Aorta (tissue), 5 donors: Measurements from ENCODE around the gene CNTN6. TPM values are rescaled to one million over a fixed set of nuclear protein-coding genes. Genes with fewer than 3 reads are reported as not detected.

Experiments
- ATAC-seq: fragments of 200-7000 bp; cut with Tn5 transposase; one replicate; pipeline ENCODE4 v1.9.1; 2022; ENCODE audit warnings: moderate library complexity; ENCODE audit not compliant: low FRiP score
- DNase-seq, 2 donors: peaks; one replicate each; pipeline ENCODE4 v3.0.0-alpha.2; 2020
- H3K27ac ChIP-seq, 2 donors: one replicate each; pipeline ENCODE4 v1.5.1; 2013; ENCODE audit warnings: low read length in 2 of 2, mild to moderate bottlenecking in 2 of 2, moderate library complexity in 2 of 2, control low read depth in 1 of 2, inconsistent platforms in 1 of 2, low read depth in 1 of 2
- H3K27me3 ChIP-seq, 2 donors: one replicate each; pipeline ENCODE4 v1.6.1; 2013; ENCODE audit warnings: control low read depth in 1 of 2, low read length in 1 of 2, mild to moderate bottlenecking in 1 of 2, moderate library complexity in 1 of 2; ENCODE audit not compliant: insufficient read depth in 2 of 2, control insufficient read depth in 1 of 2
- H3K36me3 ChIP-seq, 2 donors: one replicate each; pipeline ENCODE4 v1.6.1; 2013; ENCODE audit warnings: control low read depth in 1 of 2, low read length in 1 of 2, mild to moderate bottlenecking in 1 of 2; ENCODE audit not compliant: insufficient read depth in 2 of 2, control insufficient read depth in 1 of 2
- H3K4me1 ChIP-seq, 2 donors: one replicate each; pipeline ENCODE4 v1.6.1; 2013; ENCODE audit warnings: low read length in 2 of 2, control low read depth in 1 of 2, mild to moderate bottlenecking in 1 of 2, moderate library complexity in 1 of 2; ENCODE audit not compliant: insufficient read depth in 2 of 2, control insufficient read depth in 1 of 2
- H3K4me3 ChIP-seq, 2 donors: one replicate each; pipeline ENCODE4 v1.5.1; 2013; ENCODE audit warnings: low read length in 2 of 2, control low read depth in 1 of 2, mild to moderate bottlenecking in 1 of 2
- H3K9me3 ChIP-seq: one replicate; pipeline ENCODE4 v1.6.1; 2013; ENCODE audit warnings: mild to moderate bottlenecking, low read length; ENCODE audit not compliant: control insufficient read depth
- WGBS, 2 donors: extraction: QIAGEN DNeasy Blood & Tissue Kit; methylation state at CpG; one replicate each; pipeline ENCODE4 v1.1.7; 2013; 5-methylcytosine and 5-hydroxymethylcytosine counted together
- intact Hi-C, 2 donors: fragments of 100-400 bp; cut with DNase I; formaldehyde crosslinking; loops; one replicate each; pipeline versions ENCODE4 v1.14.2 to v1.15.0; 2022
- polyA plus RNA-seq, 2 donors: library from polyadenylated mRNA; stranded (reverse); fragments of 200-250 nt; gene quantifications; one replicate each; pipeline ENCODE4 v1.2.3, GENCODE V29; 2013
- total RNA-seq, 2 donors: library from RNA; stranded (reverse); fragmentation: NEBNext Ultra II Directional; extraction: Animal tissue kit (Norgen Biotek cat#: 25700); gene quantifications; one replicate each; pipeline ENCODE4 v1.2.1, GENCODE V29; 2021
- donor health status: healthy with polysubstance abuse.
- donor health status: Bipolar disorder and iron deficiency.
- donor health status: DM: no; HTN: no; CAD: no.
- donor health status: DM: no; HTN: no; CAD: no.
- donor health status: DM: yes; HTN: yes; CAD: no.

Gene CNTN6
- total and polyA plus RNA-seq, 4 donors, result 0.26 to 0.64 (median 0.48) TPM; not detected in 1

GRCh38 chr3:1330107-1330506 is 237.3 kb downstream of the CNTN6 start:
- Histone ChIP-seq H3K4me3 (no peak overlapping the region), H3K27ac (no peak overlapping the region), H3K9me3 (no peaks in the 10 kb centered on the region), H3K4me1 (no peaks in the 10 kb centered on the region), H3K36me3 (no peaks in the 10 kb centered on the region), H3K27me3 (no peaks in the 10 kb centered on the region)
- WGBS, 2 donors, result 78 to 79% methylated on average over 2 of the region's 2 CpGs
- DNase-seq, result no peak
- ATAC-seq, result no peak
- intact Hi-C loops, result no loop called here

GRCh38 chr3:1346386-1346785 is 253.6 kb downstream of the CNTN6 start:
- ATAC-seq (no peak), DNase-seq (no peak)
- no peaks in the 10 kb centered on the region for H3K27me3 ChIP-seq
- WGBS, 2 donors, result 83% methylated on average over 6 of the region's 6 CpGs
- no peaks in the 10 kb centered on the region for H3K36me3 ChIP-seq
- H3K9me3 ChIP-seq, result no peaks in the 10 kb centered on the region
- no peak overlapping the region for H3K4me3 ChIP-seq
- H3K27ac ChIP-seq, result no peak overlapping the region
- intact Hi-C loops, result no loop called here
- H3K4me1 ChIP-seq, result no peaks in the 10 kb centered on the region

- 90 to 91% methylated on average over 3 of the region's 3 CpGs for WGBS, 2 donors
Measured at GRCh38 chr3:1348547-1348946, 255.7 kb downstream of the CNTN6 start.

GRCh38 chr3:1350885-1351284 is 258.1 kb downstream of the CNTN6 start:
- Histone ChIP-seq H3K27me3 (no peaks in the 10 kb centered on the region), H3K4me1 (no peaks in the 10 kb centered on the region), H3K36me3 (no peaks in the 10 kb centered on the region), H3K9me3 (no peaks in the 10 kb centered on the region), H3K27ac (no peak overlapping the region), H3K4me3 (no peak overlapping the region)
- WGBS, 2 donors, result 14 to 24% methylated on average over 3 of the region's 3 CpGs
- no peak for ATAC-seq
- intact Hi-C loops, result no loop called here
- DNase-seq, result no peak

More at GRCh38 chr3:1348547-1348946, 255.7 kb downstream of the CNTN6 start:
- Histone ChIP-seq H3K9me3 (no peaks in the 10 kb centered on the region), H3K36me3 (no peaks in the 10 kb centered on the region), H3K27me3 (no peaks in the 10 kb centered on the region), H3K4me3 (no peak overlapping the region), H3K4me1 (no peaks in the 10 kb centered on the region), H3K27ac (no peak overlapping the region)
- intact Hi-C loops, result no loop called here
- no peak for ATAC-seq
- no peak for DNase-seq

GRCh38 chr3:1355691-1356090 is 262.9 kb downstream of the CNTN6 start:
- Histone ChIP-seq H3K4me1 (no peaks in the 10 kb centered on the region), H3K27ac (no peak overlapping the region), H3K9me3 (no peaks in the 10 kb centered on the region), H3K27me3 (no peaks in the 10 kb centered on the region), H3K36me3 (no peaks in the 10 kb centered on the region), H3K4me3 (no peak overlapping the region)
- 62 to 65% methylated on average over 3 of the region's 3 CpGs for WGBS, 2 donors
- ATAC-seq (no peak), DNase-seq (no peak)
- intact Hi-C loops, result no loop called here

- Histone ChIP-seq H3K27me3 (no peaks in the 10 kb centered on the region), H3K9me3 (no peaks in the 10 kb centered on the region), H3K4me3 (no peak overlapping the region), H3K4me1 (no peaks in the 10 kb centered on the region), H3K27ac (no peak overlapping the region), H3K36me3 (no peaks in the 10 kb centered on the region)
- 93 to 96% methylated on average over 3 of the region's 3 CpGs for WGBS, 2 donors
- ATAC-seq (no peak), DNase-seq (no peak)
- intact Hi-C loops, result no loop called here
Measured at GRCh38 chr3:1356101-1356500, 263.3 kb downstream of the CNTN6 start.

GRCh38 chr3:1365528-1365927 is 272.7 kb downstream of the CNTN6 start:
- intact Hi-C loops, result no loop called here
- Histone ChIP-seq H3K27ac (no peak overlapping the region), H3K27me3 (no peaks in the 10 kb centered on the region), H3K36me3 (no peaks in the 10 kb centered on the region), H3K9me3 (no peaks in the 10 kb centered on the region), H3K4me3 (no peak overlapping the region), H3K4me1 (no peaks in the 10 kb centered on the region)
- 92 to 94% methylated on average over 2 of the region's 2 CpGs for WGBS, 2 donors
- ATAC-seq (no peak), DNase-seq (no peak)

- WGBS, 2 donors, result 89 to 93% methylated on average over 2 of the region's 2 CpGs
Measured at GRCh38 chr3:1374471-1374870, 281.6 kb downstream of the CNTN6 start.

GRCh38 chr3:1375145-1375544 is 282.3 kb downstream of the CNTN6 start:
- Histone ChIP-seq H3K36me3 (no peaks in the 10 kb centered on the region), H3K27ac (no peak overlapping the region), H3K4me3 (no peak overlapping the region), H3K4me1 (no peaks in the 10 kb centered on the region), H3K27me3 (no peaks in the 10 kb centered on the region), H3K9me3 (no peaks in the 10 kb centered on the region)
- WGBS, 2 donors, result 76 to 83% methylated on average over 1 of the region's 1 CpG
- intact Hi-C loops, result no loop called here
- DNase-seq (no peak), ATAC-seq (no peak)

More at GRCh38 chr3:1374471-1374870, 281.6 kb downstream of the CNTN6 start:
- H3K4me3 ChIP-seq, result no peak overlapping the region
- no peaks in the 10 kb centered on the region for H3K27me3 ChIP-seq
- no peaks in the 10 kb centered on the region for H3K36me3 ChIP-seq
- DNase-seq, result no peak
- intact Hi-C loops, result no loop called here
- no peak overlapping the region for H3K27ac ChIP-seq
- no peak for ATAC-seq
- no peaks in the 10 kb centered on the region for H3K4me1 ChIP-seq
- H3K9me3 ChIP-seq, result no peaks in the 10 kb centered on the region
